ENCODE measurements around the gene RAG2. TPM values are rescaled to one million over a fixed set of nuclear protein-coding genes. Genes with fewer than 3 reads are reported as not detected.

The RAG2 gene
- total RNA-seq, 1 donor from 2014 or later = not detected

- TF ChIP-seq CTCF (IDR thresholded peaks at IDR 0.05; ENCODE audit: borderline replicate concordance) = no peak
- Histone ChIP-seq H3K36me3 (peaks cover 10% of the 10 kb centered on the region), H3K27ac (replicated peaks) (no peak overlapping the region), H3K4me1 (peaks cover 17% of the 10 kb centered on the region), H3K4me3 (no peak overlapping the region), H3K27me3 (ENCODE audit: low read depth) (no peaks in the 10 kb centered on the region), H3K9me3 (replicated peaks) (no peaks in the 10 kb centered on the region)
- no peak for DNase-seq
- intact Hi-C loops (cut with micrococcal nuclease) = no loop called here
Observed at GRCh38 chr11:36577373-36577772, 20.7 kb downstream of the RAG2 start.

DNA sequence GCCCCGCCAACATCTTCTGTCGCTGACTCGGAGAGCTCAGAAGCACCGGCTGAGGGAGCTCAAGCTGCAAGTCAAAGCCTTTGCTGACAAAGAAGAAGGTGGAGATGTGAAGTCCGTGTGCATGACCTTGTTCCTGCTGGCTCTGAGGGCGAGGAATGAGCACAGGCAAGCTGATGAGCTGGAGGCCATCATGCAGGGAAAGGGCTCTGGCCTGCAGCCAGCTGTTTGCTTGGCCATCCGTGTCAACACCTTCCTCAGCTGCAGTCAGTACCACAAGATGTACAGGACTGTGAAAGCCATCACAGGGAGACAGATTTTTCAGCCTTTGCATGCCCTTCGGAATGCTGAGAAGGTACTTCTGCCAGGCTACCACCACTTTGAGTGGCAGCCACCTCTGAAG, 23.6 kb downstream of the RAG2 start:
- intact Hi-C loops (cut with micrococcal nuclease) = no loop called here
- Histone ChIP-seq H3K4me3 (no peak overlapping the region), H3K4me1 (peaks cover 17% of the 10 kb centered on the region), H3K36me3 (peaks cover 10% of the 10 kb centered on the region), H3K9me3 (replicated peaks) (no peaks in the 10 kb centered on the region), H3K27me3 (ENCODE audit: low read depth) (no peaks in the 10 kb centered on the region), H3K27ac (replicated peaks) (no peak overlapping the region)
- DNase-seq = no peak
- TF ChIP-seq CTCF (IDR thresholded peaks at IDR 0.05; ENCODE audit: borderline replicate concordance) = no peak

GRCh38 chr11:36569095-36569494, 28.9 kb downstream of the RAG2 start:
- Histone ChIP-seq H3K9me3 (replicated peaks) (no peaks in the 10 kb centered on the region), H3K36me3 (peaks cover 6% of the 10 kb centered on the region), H3K4me3 (no peak overlapping the region), H3K4me1 (peaks cover 5% of the 10 kb centered on the region), H3K27me3 (ENCODE audit: low read depth) (no peaks in the 10 kb centered on the region), H3K27ac (replicated peaks) (no peak overlapping the region)
- DNase-seq = no peak
- TF ChIP-seq CTCF (IDR thresholded peaks at IDR 0.05; ENCODE audit: borderline replicate concordance) = no peak
- intact Hi-C loops (cut with micrococcal nuclease) = no loop called here

DNA sequence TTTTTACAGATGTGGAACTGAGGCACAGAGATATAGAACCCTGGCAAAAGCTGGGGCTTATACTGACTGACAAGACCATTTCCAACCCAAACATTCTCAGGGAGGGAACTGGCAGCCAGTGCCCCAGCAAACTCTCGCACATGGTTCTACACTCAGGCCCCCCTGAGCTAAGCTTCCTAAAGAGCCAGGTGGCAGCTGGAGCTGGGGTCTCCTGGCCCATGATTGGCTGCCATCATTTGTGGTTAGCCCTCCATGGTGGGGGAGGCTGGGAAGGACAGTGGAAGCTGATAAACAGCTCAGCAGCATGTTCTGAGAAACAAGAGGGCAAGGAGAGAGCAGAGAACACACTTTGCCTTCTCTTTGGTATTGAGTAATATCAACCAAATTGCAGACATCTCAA, 30.3 kb downstream of the RAG2 start, which contains the start of gene RAG1:
Gene RAG1, plus strand, starts transcription at position 314 of the 400 bp plus-strand sequence. CDS start 5,298 bp downstream, outside the sequence.
- Histone ChIP-seq H3K9me3 (replicated peaks) (no peaks in the 10 kb centered on the region), H3K27me3 (ENCODE audit: low read depth) (no peaks in the 10 kb centered on the region), H3K27ac (replicated peaks) (no peak within 1 kb of the TSS), H3K36me3 (no peaks in the 10 kb centered on the region), H3K4me1 (peaks cover 5% of the 10 kb centered on the region), H3K4me3 (no peak within 1 kb of the TSS)
- intact Hi-C loops (cut with micrococcal nuclease) = no loop called here
- no peak for TF ChIP-seq CTCF (IDR thresholded peaks at IDR 0.05; ENCODE audit: borderline replicate concordance)
- no peak for DNase-seq

GRCh38 chr11:36566407-36567053, 31.5 kb downstream of the RAG2 start:
- Histone ChIP-seq H3K27ac (replicated peaks) (no peak overlapping the region), H3K36me3 (no peaks in the 10 kb centered on the region), H3K27me3 (ENCODE audit: low read depth) (no peaks in the 10 kb centered on the region), H3K9me3 (replicated peaks) (no peaks in the 10 kb centered on the region), H3K4me3 (no peak overlapping the region), H3K4me1 (peaks cover 5% of the 10 kb centered on the region)
- TF ChIP-seq CTCF (IDR thresholded peaks at IDR 0.05; ENCODE audit: borderline replicate concordance) = no peak
- intact Hi-C loops (cut with micrococcal nuclease) = no loop called here
- no peak for DNase-seq
